Measurements from ENCODE around the gene MCC.
"Not testable (repeated sequence)": the region's sequence is repeated elsewhere in the genome, so short reads cannot be mapped to it uniquely, and the experiment has no call there.

MCC gene

DNA sequence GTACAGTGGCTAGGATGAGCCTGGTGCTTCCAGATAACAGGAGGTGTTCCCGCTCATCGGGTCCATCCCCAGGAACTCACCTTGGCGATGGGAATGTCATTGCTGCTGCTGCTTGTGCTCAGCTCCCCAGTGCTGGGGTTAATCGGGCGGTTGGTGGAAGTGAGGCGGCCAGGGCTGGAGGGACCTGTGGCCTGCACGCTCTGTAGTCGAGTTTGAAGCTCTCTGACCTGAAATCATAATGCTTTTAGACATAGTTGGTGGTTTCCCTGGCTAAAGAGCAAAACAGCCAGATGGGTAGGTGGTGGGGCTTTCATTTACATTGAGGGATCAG is 403.2 kb downstream of the MCC start:
- FAIRE-seq (no peak), DNase-seq (ENCODE audit: insufficient read length, low spot score) (no peak)
- no peak for TF ChIP-seq POLR2A (IDR thresholded peaks at IDR 0.05; ENCODE audit: low read depth, low read length)

DNA sequence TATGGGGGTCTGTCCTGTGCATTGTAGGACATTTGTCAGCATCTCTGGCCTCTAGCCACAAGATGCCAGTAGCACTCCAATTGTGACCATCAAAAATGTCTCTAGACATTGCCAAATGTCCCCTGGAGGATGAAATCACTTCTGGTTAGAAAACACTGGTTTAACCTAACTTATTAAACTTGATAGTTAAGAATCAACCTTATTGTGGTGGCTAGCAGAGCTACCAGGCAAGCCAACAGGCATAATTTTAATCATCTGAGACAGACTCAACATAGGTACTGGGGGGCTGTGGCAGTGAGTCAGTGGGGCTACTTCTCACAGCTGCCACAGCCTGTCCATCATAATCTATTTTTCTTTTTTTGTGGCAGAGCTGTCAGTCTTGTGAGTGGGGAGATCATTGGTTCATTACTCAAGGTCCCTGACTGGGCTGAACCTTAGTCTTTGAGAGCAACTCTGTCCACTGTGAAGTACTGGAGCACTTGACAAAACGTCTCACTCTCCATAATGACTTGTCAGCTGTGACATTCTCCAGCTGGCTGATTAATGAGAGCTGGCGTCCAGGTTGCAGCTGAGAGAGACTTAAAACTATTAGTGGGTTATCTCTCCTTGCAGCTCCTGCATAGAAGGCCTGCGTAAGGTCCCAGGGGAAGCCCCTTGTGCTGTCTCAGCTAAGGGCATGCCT is 403.7 kb downstream of the MCC start:
- DNase-seq (ENCODE audit: insufficient read length, low spot score) (no peak), FAIRE-seq (no peak)
- TF ChIP-seq POLR2A (IDR thresholded peaks at IDR 0.05; ENCODE audit: low read depth, low read length) = no peak

DNA sequence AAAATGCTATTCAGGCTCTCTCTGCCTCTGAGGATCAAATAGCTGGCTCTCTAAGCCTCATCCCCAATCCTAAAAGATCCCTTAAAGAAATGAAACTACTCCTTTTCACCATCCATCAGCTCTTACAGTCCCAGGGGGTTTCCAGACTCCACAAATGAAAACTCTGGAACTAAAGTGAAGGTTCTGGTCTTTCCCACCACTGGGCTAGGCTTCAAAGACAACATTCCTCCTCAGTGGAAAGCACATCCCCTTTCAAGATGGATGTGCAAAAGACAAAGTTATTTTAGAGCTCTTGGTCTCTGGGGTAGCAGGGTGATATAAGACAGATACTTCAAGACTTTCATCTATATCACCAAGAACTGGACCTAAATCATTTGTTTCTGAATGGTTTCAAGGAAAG is 404.8 kb downstream of the MCC start:
- FAIRE-seq (no peak), DNase-seq (ENCODE audit: insufficient read length, low spot score) (no peak)
- no peak for TF ChIP-seq POLR2A (IDR thresholded peaks at IDR 0.05; ENCODE audit: low read depth, low read length)

DNA sequence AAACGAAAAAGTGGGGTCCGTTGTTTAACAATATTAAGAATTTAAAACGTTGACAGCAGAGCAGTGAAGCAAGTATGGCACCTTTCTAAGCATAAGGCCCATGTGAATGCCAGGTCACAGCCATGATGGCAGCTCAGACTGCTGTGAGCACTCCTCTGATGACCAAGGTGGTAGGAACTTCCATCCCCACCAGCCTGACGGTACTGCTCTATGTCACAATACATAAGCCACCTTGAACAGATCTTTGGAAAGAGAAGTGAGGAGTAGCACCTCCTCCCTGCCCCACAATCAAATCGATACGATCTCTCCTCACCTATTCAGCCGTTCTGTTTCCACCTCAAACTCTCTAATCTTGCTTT is 405.7 kb downstream of the MCC start:
- FAIRE-seq (no peak), DNase-seq (ENCODE audit: insufficient read length, low spot score) (no peak)
- TF ChIP-seq POLR2A (IDR thresholded peaks at IDR 0.05; ENCODE audit: low read depth, low read length) = no peak

DNA sequence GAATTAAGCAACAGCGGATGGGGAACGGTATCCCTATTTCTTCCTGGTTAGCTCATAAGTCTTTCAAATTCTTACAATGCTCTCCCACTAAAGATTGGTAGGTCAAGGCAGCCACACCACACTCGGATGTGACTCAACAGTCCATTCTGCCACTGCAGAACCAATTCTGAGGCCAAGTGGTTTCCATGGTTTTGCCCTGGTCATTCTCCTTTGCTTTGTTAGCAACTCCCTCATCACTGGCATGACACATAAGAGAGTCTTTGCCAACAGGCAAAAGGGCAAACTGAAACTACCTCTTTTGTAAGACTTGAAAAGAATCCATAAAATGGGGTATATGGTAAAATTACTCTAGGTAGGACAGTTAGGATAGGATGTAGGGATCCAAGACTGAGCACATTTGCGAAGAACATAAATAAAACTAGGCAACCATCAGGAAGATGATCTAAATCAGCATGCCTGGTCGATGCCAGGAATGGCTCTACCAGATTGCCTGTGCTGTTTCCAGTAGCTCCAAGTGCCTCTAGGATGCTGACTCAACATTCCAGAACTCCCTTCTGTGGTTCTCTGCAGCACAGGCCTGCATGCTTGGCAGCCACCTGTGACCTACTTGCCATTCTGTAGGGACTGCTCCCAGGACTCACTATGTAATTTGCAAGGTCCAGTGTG is 406.2 kb downstream of the MCC start:
- no peak for TF ChIP-seq POLR2A (IDR thresholded peaks at IDR 0.05; ENCODE audit: low read depth, low read length)
- DNase-seq (ENCODE audit: insufficient read length, low spot score) = peak; percentile 67
- FAIRE-seq = peak; percentile 97

DNA sequence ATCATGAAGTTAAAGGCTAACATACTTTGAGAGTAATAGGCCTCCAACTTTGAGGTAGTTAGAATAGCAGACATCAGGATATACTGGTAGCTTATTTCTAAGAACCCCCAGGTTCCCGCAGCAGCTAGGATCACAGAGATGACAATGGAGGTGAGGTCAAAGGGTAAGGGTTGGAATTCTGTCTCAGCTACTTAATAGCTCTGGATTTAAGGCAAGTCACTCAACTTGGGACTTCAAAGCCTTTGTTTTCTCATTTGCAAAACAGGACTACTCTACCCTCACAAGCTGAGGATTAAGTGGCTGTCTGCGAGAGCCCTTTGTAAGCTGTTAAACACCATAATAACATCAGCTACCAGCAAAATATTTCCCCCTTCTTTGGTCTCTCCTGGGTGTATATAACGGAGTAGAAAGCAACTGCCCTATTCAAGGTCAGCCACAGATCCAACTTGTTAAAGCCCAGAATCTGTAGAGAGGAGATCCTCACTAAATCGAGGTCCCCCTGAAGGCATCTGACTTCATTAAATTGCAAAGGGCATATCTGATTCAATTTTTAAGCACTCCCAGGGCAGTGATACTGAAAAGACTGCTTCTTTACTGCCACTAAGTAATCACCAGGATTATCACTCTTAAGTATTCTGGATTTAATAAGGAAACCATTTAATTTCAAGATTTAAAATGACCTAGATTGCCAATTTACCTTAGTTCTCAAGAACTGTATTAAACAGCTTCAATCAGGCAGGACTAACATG is 407.0 kb downstream of the MCC start:
- TF ChIP-seq POLR2A (IDR thresholded peaks at IDR 0.05; ENCODE audit: low read depth, low read length) = no peak
- DNase-seq (ENCODE audit: insufficient read length, low spot score) = no peak
- FAIRE-seq = no peak

DNA sequence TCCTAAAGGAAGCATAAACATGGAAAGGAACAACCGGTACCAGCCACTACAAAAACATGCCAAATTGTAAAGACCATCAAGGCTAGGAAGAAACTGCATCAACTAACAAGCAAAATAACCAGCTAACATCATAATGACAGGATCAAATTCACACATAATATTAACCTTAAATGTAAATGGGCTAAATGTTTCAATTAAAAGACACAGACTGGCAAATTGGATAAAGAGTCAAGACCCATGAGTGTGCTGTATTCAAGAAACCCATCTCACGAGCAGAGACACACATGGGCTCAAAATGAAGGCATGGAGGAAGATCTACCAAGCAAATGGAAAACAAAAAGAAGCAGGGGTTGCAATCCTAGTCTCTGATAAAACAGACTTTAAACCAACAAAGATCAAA is 411.6 kb downstream of the MCC start:
- not testable (repeated sequence) for FAIRE-seq

DNA sequence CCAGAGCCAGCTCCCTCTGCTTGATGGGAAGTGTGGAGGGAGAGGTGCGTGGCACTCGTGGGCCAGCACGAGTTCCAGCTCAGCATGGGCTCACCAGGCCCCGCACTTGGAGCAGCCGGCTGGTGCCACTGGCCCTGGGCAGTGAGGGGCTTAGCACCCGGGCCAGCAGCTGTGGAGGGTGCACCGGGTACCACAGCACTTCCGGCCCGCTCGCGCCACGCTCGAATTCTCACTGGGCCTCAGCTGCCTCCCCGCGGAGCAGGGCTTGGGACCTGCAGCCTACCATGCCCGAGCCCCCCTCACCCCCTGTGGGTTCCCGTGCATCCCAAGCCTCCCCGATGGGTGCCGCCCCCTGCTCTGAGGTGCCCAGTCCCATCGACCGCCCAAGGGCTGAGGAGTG is 413.2 kb downstream of the MCC start:
- FAIRE-seq (no peak), DNase-seq (ENCODE audit: insufficient read length, low spot score) (no peak)
- no peak for TF ChIP-seq POLR2A (IDR thresholded peaks at IDR 0.05; ENCODE audit: low read depth, low read length)

More for the DNA sequence above, 411.6 kb downstream of the MCC start:
- not testable (repeated sequence) for DNase-seq (ENCODE audit: insufficient read length, low spot score)

DNA sequence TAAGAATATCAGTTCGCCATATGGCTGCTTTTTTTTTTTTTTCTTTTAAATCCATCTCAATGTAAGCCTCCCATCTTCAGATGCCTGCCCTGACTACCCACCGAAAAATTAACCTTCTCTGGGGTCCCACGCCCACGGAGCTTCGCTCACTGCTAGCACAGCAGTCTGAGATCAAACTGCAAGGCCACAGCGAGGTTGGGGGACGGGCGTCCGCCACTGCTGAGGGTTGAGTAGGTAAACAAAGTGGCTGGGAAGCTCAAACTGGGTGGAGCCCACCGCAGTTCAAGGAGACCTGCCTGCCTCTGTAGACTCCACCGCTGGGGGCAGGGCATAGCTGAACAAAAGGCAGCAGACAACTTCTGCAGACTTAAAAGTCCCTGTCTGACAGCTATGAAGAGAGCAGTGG is 414.6 kb downstream of the MCC start:
- not testable (repeated sequence) for DNase-seq (ENCODE audit: insufficient read length, low spot score); FAIRE-seq

DNA sequence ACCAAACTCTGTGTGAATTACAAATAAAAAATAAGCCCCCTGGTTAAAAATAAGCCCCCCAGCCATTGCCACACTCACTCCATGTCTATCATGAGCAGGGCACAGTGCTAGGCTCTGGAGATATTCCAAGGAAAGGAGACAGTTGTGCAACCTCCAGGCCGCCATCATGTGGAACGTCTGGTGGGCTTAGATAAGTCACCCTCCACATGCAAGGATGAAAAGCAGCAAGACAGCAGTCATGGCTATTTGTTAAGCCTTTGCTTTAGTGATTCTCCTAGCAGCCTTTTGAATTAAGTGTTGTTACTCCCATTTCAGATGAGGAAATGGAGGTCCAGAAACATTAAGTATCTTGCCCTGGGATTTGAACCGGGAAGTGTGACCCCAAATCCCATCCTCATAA is 416.9 kb downstream of the MCC start:
- DNase-seq (ENCODE audit: insufficient read length, low spot score) = no peak
- FAIRE-seq = no peak
- no peak for TF ChIP-seq POLR2A (IDR thresholded peaks at IDR 0.05; ENCODE audit: low read depth, low read length)

DNA sequence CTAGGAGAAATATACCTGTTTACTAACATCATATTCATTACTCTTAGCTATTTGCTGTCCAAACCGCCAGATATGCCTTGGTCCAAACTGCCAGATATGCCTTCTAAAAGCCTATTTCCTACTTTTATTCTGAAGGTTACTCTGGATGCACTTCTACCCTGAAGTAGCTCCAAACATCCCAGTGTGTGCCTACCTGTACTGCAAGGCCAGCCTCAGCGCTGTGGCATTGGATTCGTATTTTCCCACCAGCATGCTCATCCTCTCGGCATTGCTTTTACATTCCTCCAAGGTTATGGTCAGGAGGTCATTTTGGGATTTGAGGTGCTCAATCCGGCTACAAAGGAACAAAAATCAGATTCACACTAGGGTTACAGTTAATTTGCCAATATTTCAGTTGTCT is 417.4 kb downstream of the MCC start:
- DNase-seq (ENCODE audit: insufficient read length, low spot score) = no peak
- no peak for TF ChIP-seq POLR2A (IDR thresholded peaks at IDR 0.05; ENCODE audit: low read depth, low read length)
- no peak for FAIRE-seq

DNA sequence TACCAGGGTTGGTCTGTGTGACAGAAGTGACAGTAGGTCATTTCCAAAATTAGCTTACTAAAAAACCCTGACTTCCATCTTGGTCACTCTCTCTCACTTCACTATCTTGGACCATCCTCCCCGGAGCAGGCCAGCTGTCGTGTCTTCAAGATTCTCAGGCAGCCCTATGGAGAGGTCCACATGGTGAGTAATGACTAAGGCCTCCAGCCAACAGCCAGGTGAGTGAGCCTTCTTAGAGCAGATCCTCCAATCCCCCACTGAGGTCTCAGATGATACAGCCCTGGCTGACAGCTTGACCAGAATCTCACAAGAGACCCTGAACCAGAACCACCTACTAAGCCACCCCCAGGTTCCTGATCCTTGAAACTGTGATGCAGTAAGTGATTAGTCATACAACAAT is 419.7 kb downstream of the MCC start:
- DNase-seq (ENCODE audit: insufficient read length, low spot score) = no peak
- no peak for TF ChIP-seq POLR2A (IDR thresholded peaks at IDR 0.05; ENCODE audit: low read depth, low read length)
- FAIRE-seq = no peak

DNA sequence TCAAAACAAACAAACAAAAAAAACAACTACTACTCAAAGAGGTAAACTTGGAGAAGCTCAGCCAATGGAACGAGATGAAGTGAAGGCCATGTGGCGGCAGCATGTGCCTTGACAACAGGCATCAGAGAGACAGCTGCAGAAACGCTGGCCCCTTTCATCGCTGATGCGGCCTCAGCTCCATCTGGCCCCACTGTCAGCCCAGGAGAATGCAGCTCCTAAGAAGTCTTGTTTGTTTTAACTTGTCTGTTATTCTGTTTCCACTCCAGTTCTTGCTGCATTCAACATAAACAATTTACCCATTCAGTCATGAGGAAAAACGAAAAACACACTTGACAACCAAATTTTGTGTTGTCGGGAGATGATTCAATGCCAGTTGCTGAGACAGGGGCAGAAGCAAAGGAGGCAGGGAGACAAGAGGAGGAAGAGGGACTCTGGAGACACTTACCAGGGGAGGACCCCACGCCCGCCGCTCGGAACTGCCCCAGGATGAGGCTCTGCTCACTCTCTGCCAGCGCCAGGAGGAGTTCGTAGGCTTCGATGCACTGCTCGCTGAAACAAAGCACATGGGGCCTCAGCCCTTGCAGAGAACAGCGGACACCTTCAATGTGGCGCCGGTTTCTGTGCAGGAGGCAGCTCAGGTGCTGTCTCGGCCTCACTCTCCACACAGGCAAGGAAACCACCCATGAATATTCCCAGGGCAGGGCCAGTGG is 420.5 kb downstream of the MCC start:
- no peak for TF ChIP-seq POLR2A (IDR thresholded peaks at IDR 0.05; ENCODE audit: low read depth, low read length)
- FAIRE-seq (no peak), DNase-seq (ENCODE audit: insufficient read length, low spot score) (no peak)

DNA sequence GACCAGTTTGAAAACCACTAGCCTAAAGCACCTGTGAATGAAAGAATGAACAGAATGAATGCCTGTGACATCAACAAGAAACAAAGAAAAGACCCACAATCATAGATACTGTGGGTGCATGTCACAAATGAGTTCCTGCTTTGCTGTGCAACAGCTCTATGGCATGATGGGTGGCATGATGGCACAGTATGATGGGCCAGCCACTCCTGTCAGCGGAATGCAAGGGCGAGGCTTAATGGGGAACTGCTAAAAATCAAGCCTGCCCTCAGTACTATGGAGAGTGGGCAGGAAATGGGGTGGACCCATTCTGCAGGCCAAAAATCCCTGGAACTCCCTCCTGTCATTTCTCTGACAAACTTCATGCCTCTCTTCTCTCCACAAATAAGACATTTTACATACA is 422.6 kb downstream of the MCC start:
- FAIRE-seq = no peak
- TF ChIP-seq POLR2A (IDR thresholded peaks at IDR 0.05; ENCODE audit: low read depth, low read length) = no peak

More for the DNA sequence above, 422.6 kb downstream of the MCC start:
- DNase-seq (ENCODE audit: insufficient read length, low spot score) = no peak

Data from H54 (cell line).